Hematopoietic multipotent progenitor cell treated with erythropoietin and hydrocortisone succinate and interleukin-3 and kit ligand, for 15 days (in vitro differentiated cells): ENCODE data around the gene KMT5C.

Experiments
- DNase-seq: peaks from one replicate; pipeline ENCODE4 v3.0.0-alpha.2; 2015; ENCODE audit warnings: low spot score

The KMT5C gene

GRCh38 chr19:55339105-55339888, at the start of gene KMT5C:
KMT5C (plus strand) TSS chr19:55339876; CDS start chr19:55341937, 2,061 bp downstream.
- peak; percentile 100 for DNase-seq

GRCh38 chr19:55297267-55297666, 42.4 kb upstream of the KMT5C start:
- no peak for DNase-seq

GRCh38 chr19:55299991-55300390, 39.7 kb upstream of the KMT5C start:
- DNase-seq, result no peak

- DNase-seq, result no peak
These were observed 38.7 kb upstream of the KMT5C start for GRCh38 chr19:55300886-55301458.

GRCh38 chr19:55301459-55302317, 38.0 kb upstream of the KMT5C start:
- DNase-seq, result peak; percentile 86

GRCh38 chr19:55302318-55302703, 37.4 kb upstream of the KMT5C start:
- no peak for DNase-seq

GRCh38 chr19:55303477-55303876, 36.2 kb upstream of the KMT5C start:
- no peak for DNase-seq

- DNase-seq, result peak; percentile 43
These were observed 35.2 kb upstream of the KMT5C start for GRCh38 chr19:55304279-55304978.

- DNase-seq, result no peak
These were observed 34.7 kb upstream of the KMT5C start for GRCh38 chr19:55304980-55305379.

GRCh38 chr19:55305491-55305890, 34.2 kb upstream of the KMT5C start:
- peak; percentile 52 for DNase-seq

- DNase-seq, result no peak
These were observed 33.6 kb upstream of the KMT5C start for GRCh38 chr19:55305983-55306562.

GRCh38 chr19:55306712-55307111, 33.0 kb upstream of the KMT5C start:
- DNase-seq, result no peak

- DNase-seq, result no peak
These were observed 31.4 kb upstream of the KMT5C start for GRCh38 chr19:55308281-55308680.

GRCh38 chr19:55309448-55309847, 30.2 kb upstream of the KMT5C start:
- DNase-seq, result no peak

GRCh38 chr19:55310498-55310897, 29.2 kb upstream of the KMT5C start:
- no peak for DNase-seq

- no peak for DNase-seq
These were observed 28.3 kb upstream of the KMT5C start for GRCh38 chr19:55311397-55311796.

GRCh38 chr19:55311797-55312196, 27.9 kb upstream of the KMT5C start:
- no peak for DNase-seq

- no peak for DNase-seq
These were observed 26.8 kb upstream of the KMT5C start for GRCh38 chr19:55312621-55313512.

- DNase-seq, result no peak
These were observed 25.3 kb upstream of the KMT5C start for GRCh38 chr19:55314396-55314795.

GRCh38 chr19:55315956-55316525, 23.6 kb upstream of the KMT5C start:
- DNase-seq, result no peak
